Panc1 (cell line): Measurements from ENCODE around the gene ZNF784. TPM values are rescaled to one million over a fixed set of nuclear protein-coding genes. Genes with fewer than 3 reads are reported as not detected.
A peak's percentile ranks its signal among the peaks of the same experiment; 100 is the strongest.
"Not testable (repeated sequence)": the region's sequence is repeated elsewhere in the genome, so short reads cannot be mapped to it uniquely, and the experiment has no call there.

ENCODE experiments used
- ATAC-seq: fragments of 200-7000 bp; cut with Tn5 transposase; 2 replicates; pipeline ENCODE4 v1.9.1; 2020; ENCODE audit warnings: mild to moderate bottlenecking, moderate library complexity
- BruUV-seq: library from RNA; stranded (reverse); fragments of 400-500 nt; replicated peaks from 2 replicates; lab custom pipeline; 2021; lab: Mats Ljungman, UMichigan
- CTCF ChIA-PET: fragments of 300-600 bp; sonication (Branson Sonifier 250); formaldehyde crosslinking; loops from one replicate; lab custom pipeline; 2022; ENCODE audit warnings: antibody characterized with exemption; lab: Charles Lee
- POLR2A ChIA-PET: fragments of 300-600 bp; sonication (Branson Sonifier 250); formaldehyde crosslinking; loops from one replicate; lab custom pipeline; 2022; ENCODE audit warnings: antibody characterized with exemption; lab: Charles Lee
- DNase-seq: peaks from one replicate; pipeline ENCODE4 v3.0.0-alpha.2; 2010; ENCODE audit warnings: low read depth, low spot score
- H3K27ac ChIP-seq: 2 replicates; pipeline ENCODE4 v1.5.1; 2011; ENCODE audit warnings: mild to moderate bottlenecking, low read length, inconsistent platforms
- H3K27me3 ChIP-seq: fragments of 200-500 bp; sonication (Bioruptor generic); 2 replicates; pipeline ENCODE4 v1.6.0; 2014; ENCODE audit warnings: low read length, inconsistent platforms; ENCODE audit not compliant: control insufficient read depth, insufficient read depth
- H3K36me3 ChIP-seq: fragments of 200-500 bp; sonication (Bioruptor generic); 2 replicates; pipeline ENCODE4 v1.5.1; 2014; ENCODE audit warnings: inconsistent platforms, mild to moderate bottlenecking, low read length, moderate library complexity; ENCODE audit not compliant: control insufficient read depth, insufficient read depth
- H3K4me1 ChIP-seq: 2 replicates; pipeline ENCODE4 v1.5.1; 2011; ENCODE audit warnings: inconsistent platforms, mild to moderate bottlenecking, low read length, moderate library complexity; ENCODE audit not compliant: control insufficient read depth, insufficient read depth
- H3K4me3 ChIP-seq, 2 experiments: 2 replicates each; pipeline ENCODE4 v1.5.1; 2011 to 2012; ENCODE audit warnings: low read depth in 2 of 2, low read length in 2 of 2, mild to moderate bottlenecking in 2 of 2, inconsistent platforms in 1 of 2, moderate library complexity in 1 of 2
- H3K9me3 ChIP-seq: fragments of 200-500 bp; sonication (Bioruptor generic); 2 replicates; pipeline ENCODE4 v1.5.1; 2014; ENCODE audit warnings: low read depth, mild to moderate bottlenecking, inconsistent platforms, low read length, moderate library complexity; ENCODE audit not compliant: control insufficient read depth, insufficient read depth
- CTCF ChIP-seq: fragments of 450-650 bp; IDR thresholded peaks from 2 replicates; pipeline ENCODE4 v1.5.1; 2017; ENCODE audit warnings: mild to moderate bottlenecking
- POLR2AphosphoS5 ChIP-seq: IDR thresholded peaks from 2 replicates; pipeline ENCODE4 v1.6.1; 2012; ENCODE audit warnings: mild to moderate bottlenecking, low read depth, low read length, moderate library complexity
- REST ChIP-seq, 2 experiments: IDR thresholded peaks; 2 replicates each; pipeline ENCODE4 v1.6.1; 2011 to 2012; ENCODE audit warnings: low read depth in 2 of 2, control low read depth in 1 of 2, low read length in 1 of 2, mild to moderate bottlenecking in 1 of 2, moderate library complexity in 1 of 2; ENCODE audit not compliant: insufficient read depth in 1 of 2
- SIN3A ChIP-seq: IDR thresholded peaks from 2 replicates; pipeline ENCODE4 v1.6.1; 2012; ENCODE audit warnings: low read depth, mild to moderate bottlenecking, low read length, moderate library complexity, borderline replicate concordance; ENCODE audit not compliant: insufficient read depth
- TCF7L2 ChIP-seq: IDR thresholded peaks from 2 replicates; pipeline ENCODE4 v1.6.1; 2011; ENCODE audit warnings: mild to moderate bottlenecking, low read depth, low read length, inconsistent platforms
- in situ Hi-C: cut with HindIII; loops from 2 replicates; pipeline ENCODE4 v1.10.0; 2016; ENCODE audit warnings: low sequenced_read_pairs, low pct_unique_long_range_greater_than_20kb
- intact Hi-C: fragments of 100-400 bp; cut with micrococcal nuclease; formaldehyde crosslinking; loops from one replicate; pipeline ENCODE4 v1.10.0; 2022; ENCODE audit not compliant: unreplicated experiment
- total RNA-seq: library from RNA; stranded (reverse); gene quantifications from one replicate; pipeline ENCODE4 v1.2.1, GENCODE V29; 2021; ENCODE audit not compliant: unreplicated experiment

The ZNF784 gene
- total RNA-seq, 1 experiment from 2014 or later, result 8.9 TPM

- H3K27me3 ChIP-seq, DNase-seq, H3K9me3 ChIP-seq, ATAC-seq, BruUV-seq, POLR2A ChIA-PET, in situ Hi-C loops, H3K27ac ChIP-seq, H3K36me3 ChIP-seq: not testable (repeated sequence)
- H3K4me3 ChIP-seq, result peak overlapping the region in 1 of 2 experiments; percentile 25; a peak in 1 of 4 replicates
- intact Hi-C loops, result loop anchor here (5.0 kb wide), 1 partner anchor 35 kb away; the partner anchor contains the start of gene SBK3
- H3K4me1 ChIP-seq, result peaks cover 25% of the 10 kb centered on the region
- CTCF ChIA-PET, result interaction anchor here (0.5 kb wide), 1 partner anchor 23 kb away, joined by 3 read pairs; no protein-coding TSS in a partner anchor
Observed at GRCh38 chr19:55582284-55582683, 42.1 kb downstream of the ZNF784 start.

GRCh38 chr19:55581823-55582223, 42.5 kb downstream of the ZNF784 start:
- DNase-seq, result no peak
- Histone ChIP-seq H3K27ac (peak overlapping the region; percentile 88), H3K4me1 (peaks cover 24% of the 10 kb centered on the region), H3K36me3 (no peaks in the 10 kb centered on the region; the same call in 1 of the 2 replicates), H3K27me3 (no peaks in the 10 kb centered on the region), H3K4me3 (peak overlapping the region; percentile 44 to 96), H3K9me3 (no peaks in the 10 kb centered on the region)
- ChIA-PET CTCF (no interaction called here), POLR2A (interaction anchor here (1.8 kb wide), 1 partner anchor 18 kb away, joined by 10 read pairs; the partner anchor contains the start of gene FIZ1)
- intact Hi-C loops (loop anchor here (5.0 kb wide), 1 partner anchor 35 kb away; the partner anchor contains the start of gene SBK3), in situ Hi-C loops (no loop called here)
- BruUV-seq, result no TSS peak
- no peak for TF ChIP-seq POLR2AphosphoS5
- TF ChIP-seq SIN3A, result no peak
- TF ChIP-seq CTCF, result no peak
- TF ChIP-seq REST (IDR thresholded peaks at IDR 0.05; ENCODE audit: insufficient read depth in 1 of 2, low read depth in 2 of 2, low read length in 1 of 2), result no peak
- TF ChIP-seq TCF7L2, result no peak
- ATAC-seq, result no peak
